Left ventricle myocardium inferior (tissue), 1 donor: ENCODE results near the gene UBE3B. TPM values are rescaled to one million over a fixed set of nuclear protein-coding genes. Genes with fewer than 3 reads are reported as not detected.

ENCODE experiments used
- DNase-seq: peaks from one replicate; pipeline ENCODE4 v3.0.0-alpha.2; 2020
- H3K27ac ChIP-seq: fragments of 200-600 bp; replicated peaks from 2 replicates; pipeline ENCODE4 v1.8.0; 2021
- H3K27me3 ChIP-seq: fragments of 200-600 bp; 2 replicates; pipeline ENCODE4 v1.8.0; 2021; ENCODE audit warnings: low read depth
- H3K36me3 ChIP-seq: fragments of 200-600 bp; 2 replicates; pipeline ENCODE4 v1.8.0; 2021
- H3K4me1 ChIP-seq: fragments of 200-600 bp; 2 replicates; pipeline ENCODE4 v1.8.0; 2021
- H3K4me3 ChIP-seq: fragments of 200-600 bp; 2 replicates; pipeline ENCODE4 v1.8.0; 2021; ENCODE audit warnings: mild to moderate bottlenecking, moderate library complexity
- H3K9me3 ChIP-seq: fragments of 200-600 bp; replicated peaks from 2 replicates; pipeline ENCODE4 v1.8.0; 2021
- CTCF ChIP-seq: fragments of 200-600 bp; IDR thresholded peaks from 2 replicates; pipeline ENCODE4 v1.8.0; 2021; ENCODE audit warnings: antibody characterized with exemption, mild to moderate bottlenecking, borderline replicate concordance
- intact Hi-C: fragments of 100-400 bp; cut with micrococcal nuclease; formaldehyde crosslinking; loops from one replicate; pipeline ENCODE4 v1.11.0; 2022
- total RNA-seq: library from RNA; stranded (reverse); fragmentation: NEBNext Ultra II Directional; extraction: Animal tissue kit (Norgen Biotek cat#: 25700); gene quantifications from one replicate; pipeline ENCODE4 v1.2.1, GENCODE V29; 2021
- donor health status: DM: no; HTN: yes; CAD: no; lungs with severe emphysema.

The UBE3B gene
- total RNA-seq, 1 donor from 2014 or later, result 56.0 TPM

GRCh38 chr12:109462868-109463692 is 14.4 kb upstream of the UBE3B start:
- TF ChIP-seq CTCF, result no peak
- no peaks in the 10 kb centered on the region for H3K27me3 ChIP-seq
- no peaks in the 10 kb centered on the region for H3K9me3 ChIP-seq
- H3K36me3 ChIP-seq, result peaks cover 18% of the 10 kb centered on the region
- H3K4me1 ChIP-seq, result peaks cover 100% of the 10 kb centered on the region
- peak overlapping the region; percentile 56 for H3K4me3 ChIP-seq
- DNase-seq, result peak; percentile 83
- peak overlapping the region; percentile 99 for H3K27ac ChIP-seq
- intact Hi-C loops, result no loop called here

DNA sequence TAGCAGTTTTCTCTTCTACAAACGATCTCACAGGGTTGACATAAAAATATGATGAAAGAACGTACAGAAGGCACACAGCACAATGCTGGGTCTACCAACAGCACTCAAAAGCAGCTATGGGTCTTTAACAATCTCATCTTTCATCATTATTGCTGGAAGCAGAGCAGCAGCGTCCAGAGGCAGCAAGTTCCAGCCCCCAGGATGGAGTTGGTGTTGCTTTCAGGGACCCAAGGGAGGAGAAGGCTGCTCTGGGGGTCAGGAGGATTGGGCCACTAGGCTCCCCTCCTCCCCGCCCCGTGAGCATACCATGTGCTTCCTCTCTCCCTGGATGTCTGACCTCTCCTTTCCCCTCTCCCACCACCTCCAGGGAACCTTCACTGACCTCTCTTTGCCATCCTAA is 13.7 kb upstream of the UBE3B start:
- intact Hi-C loops, result no loop called here
- peaks cover 100% of the 10 kb centered on the region for H3K4me1 ChIP-seq
- peaks cover 19% of the 10 kb centered on the region for H3K36me3 ChIP-seq
- no peak for TF ChIP-seq CTCF
- H3K4me3 ChIP-seq, result peak overlapping the region; percentile 56
- DNase-seq, result no peak
- H3K9me3 ChIP-seq, result no peaks in the 10 kb centered on the region
- no peaks in the 10 kb centered on the region for H3K27me3 ChIP-seq
- H3K27ac ChIP-seq, result peak overlapping the region; percentile 99

DNA sequence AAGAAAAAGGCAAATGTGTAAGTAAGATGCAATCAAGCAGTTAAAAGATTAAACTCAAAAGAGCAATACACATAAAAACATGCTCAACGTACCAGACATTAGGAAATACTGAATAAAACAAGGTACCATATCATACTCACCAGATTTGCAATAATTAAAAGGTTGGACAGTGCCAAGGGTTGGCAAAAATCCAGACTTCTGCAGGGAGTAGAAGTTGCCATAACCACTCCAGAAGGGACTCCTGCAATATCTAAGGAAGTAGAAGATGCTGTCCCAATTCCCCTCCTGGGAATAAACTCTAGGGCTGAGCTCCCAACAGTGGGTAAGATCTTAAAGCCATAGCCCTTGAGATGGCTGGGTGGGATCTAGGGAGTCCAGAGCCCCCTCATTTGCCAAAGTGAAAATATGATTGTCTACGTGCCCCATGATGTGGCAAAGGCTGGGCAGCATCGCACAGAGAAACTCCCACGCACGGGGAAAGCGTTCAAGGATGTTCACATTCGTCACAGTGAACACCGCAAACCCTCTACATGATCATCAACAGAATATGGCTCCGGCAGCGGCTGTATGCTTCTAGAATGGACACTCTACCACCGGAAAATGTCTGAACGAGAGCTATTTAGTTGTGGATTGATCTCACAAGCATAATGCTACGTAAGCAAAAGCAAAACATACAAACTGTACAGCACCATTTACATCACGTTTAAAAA is 12.6 kb upstream of the UBE3B start:
- H3K9me3 ChIP-seq, result no peaks in the 10 kb centered on the region
- no peak for DNase-seq
- TF ChIP-seq CTCF, result no peak
- H3K4me1 ChIP-seq, result peaks cover 100% of the 10 kb centered on the region
- peaks cover 22% of the 10 kb centered on the region for H3K36me3 ChIP-seq
- intact Hi-C loops, result no loop called here
- H3K27ac ChIP-seq, result peak overlapping the region; percentile 99
- no peaks in the 10 kb centered on the region for H3K27me3 ChIP-seq
- no peak overlapping the region for H3K4me3 ChIP-seq

GRCh38 chr12:109466305-109466704 is 11.1 kb upstream of the UBE3B start:
- H3K4me1 ChIP-seq, result peaks cover 100% of the 10 kb centered on the region
- peaks cover 18% of the 10 kb centered on the region for H3K36me3 ChIP-seq
- no peaks in the 10 kb centered on the region for H3K9me3 ChIP-seq
- intact Hi-C loops, result no loop called here
- no peaks in the 10 kb centered on the region for H3K27me3 ChIP-seq
- H3K4me3 ChIP-seq, result peak overlapping the region; percentile 3
- DNase-seq, result no peak
- peak overlapping the region; percentile 99 for H3K27ac ChIP-seq
- no peak for TF ChIP-seq CTCF

DNA sequence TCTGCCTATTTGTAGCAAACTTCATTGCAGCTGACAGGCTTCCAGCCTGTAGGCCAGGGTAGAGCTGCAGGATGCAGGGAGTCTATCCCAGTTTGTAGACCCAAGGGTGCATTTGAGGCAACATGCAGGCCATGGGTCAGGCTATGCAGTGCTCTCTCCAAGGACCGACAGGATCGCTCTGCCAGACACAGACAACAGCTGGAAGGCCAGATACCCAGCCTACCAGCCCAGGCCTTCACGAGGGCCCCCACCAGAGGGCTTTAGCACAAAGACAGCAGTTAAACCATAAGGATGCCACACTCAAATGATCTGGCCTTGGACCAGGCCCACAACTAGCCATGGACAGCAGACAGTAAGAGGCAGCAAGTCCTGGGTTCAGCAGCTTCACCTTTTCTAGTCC is 10.6 kb upstream of the UBE3B start:
- Histone ChIP-seq H3K9me3 (no peaks in the 10 kb centered on the region), H3K36me3 (peaks cover 18% of the 10 kb centered on the region)

More for the DNA sequence above, 10.6 kb upstream of the UBE3B start:
- intact Hi-C loops, result no loop called here
- no peak for DNase-seq
- Histone ChIP-seq H3K4me3 (peak overlapping the region; percentile 3), H3K27me3 (no peaks in the 10 kb centered on the region), H3K4me1 (peaks cover 100% of the 10 kb centered on the region), H3K27ac (peak overlapping the region; percentile 99)
- no peak for TF ChIP-seq CTCF
